ENCODE results near the gene KIRREL2. TPM values are rescaled to one million over a fixed set of nuclear protein-coding genes. Genes with fewer than 3 reads are reported as not detected.
"Not testable (repeated sequence)": the region's sequence is repeated elsewhere in the genome, so short reads cannot be mapped to it uniquely, and the experiment has no call there.

Gene KIRREL2
- total RNA-seq, 1 donor from 2014 or later = 1.7 TPM

GRCh38 chr19:35832054-35832453 is 24.7 kb upstream of the KIRREL2 start:
- peaks cover 10% of the 10 kb centered on the region for H3K27me3 Mint-ChIP-seq (ENCODE audit: insufficient read depth)
- intact Hi-C loops (cut with micrococcal nuclease) = no loop called here
- no peaks in the 10 kb centered on the region for H3K36me3 Mint-ChIP-seq (ENCODE audit: low read depth)
- no peak for DNase-seq (ENCODE audit: low spot score)
- no peak overlapping the region for H3K27ac Mint-ChIP-seq
- H3K4me3 Mint-ChIP-seq = no peak overlapping the region
- no peaks in the 10 kb centered on the region for H3K4me1 Mint-ChIP-seq (ENCODE audit: low read depth)
- H3K9me3 Mint-ChIP-seq = no peaks in the 10 kb centered on the region

GRCh38 chr19:35833972-35834371 is 22.7 kb upstream of the KIRREL2 start:
- Mint-ChIP-seq H3K27me3 (ENCODE audit: insufficient read depth) (peaks cover 8% of the 10 kb centered on the region), H3K9me3 (peaks cover 2% of the 10 kb centered on the region), H3K27ac (no peak overlapping the region), H3K36me3 (ENCODE audit: low read depth) (no peaks in the 10 kb centered on the region), H3K4me1 (ENCODE audit: low read depth) (no peaks in the 10 kb centered on the region), H3K4me3 (no peak overlapping the region)
- no peak for DNase-seq (ENCODE audit: low spot score)
- intact Hi-C loops (cut with micrococcal nuclease) = no loop called here

DNA sequence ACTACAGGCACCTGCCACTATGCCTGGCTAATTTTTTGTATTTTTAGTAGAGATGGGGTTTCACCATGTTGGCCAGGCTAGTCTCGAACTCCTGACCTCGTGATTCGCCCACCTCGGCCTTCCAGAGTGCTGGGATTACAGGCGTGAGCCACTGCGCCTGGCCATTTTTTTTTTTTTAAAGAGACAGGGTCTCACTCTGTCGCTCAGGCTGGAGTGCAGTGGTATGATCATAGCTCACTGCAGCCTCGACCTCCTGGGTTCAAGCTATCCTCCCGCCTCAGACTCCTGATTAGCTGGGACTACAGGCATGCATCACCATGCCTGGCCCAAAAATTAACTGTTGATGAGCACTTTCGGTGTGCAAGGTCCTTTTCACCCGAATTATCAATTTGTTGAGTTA is 20.6 kb upstream of the KIRREL2 start:
- DNase-seq (ENCODE audit: low spot score); H3K4me3 Mint-ChIP-seq; H3K4me1 Mint-ChIP-seq (ENCODE audit: low read depth); H3K9me3 Mint-ChIP-seq; H3K27me3 Mint-ChIP-seq (ENCODE audit: insufficient read depth); H3K36me3 Mint-ChIP-seq (ENCODE audit: low read depth); intact Hi-C loops (cut with micrococcal nuclease); H3K27ac Mint-ChIP-seq: not testable (repeated sequence)

DNA sequence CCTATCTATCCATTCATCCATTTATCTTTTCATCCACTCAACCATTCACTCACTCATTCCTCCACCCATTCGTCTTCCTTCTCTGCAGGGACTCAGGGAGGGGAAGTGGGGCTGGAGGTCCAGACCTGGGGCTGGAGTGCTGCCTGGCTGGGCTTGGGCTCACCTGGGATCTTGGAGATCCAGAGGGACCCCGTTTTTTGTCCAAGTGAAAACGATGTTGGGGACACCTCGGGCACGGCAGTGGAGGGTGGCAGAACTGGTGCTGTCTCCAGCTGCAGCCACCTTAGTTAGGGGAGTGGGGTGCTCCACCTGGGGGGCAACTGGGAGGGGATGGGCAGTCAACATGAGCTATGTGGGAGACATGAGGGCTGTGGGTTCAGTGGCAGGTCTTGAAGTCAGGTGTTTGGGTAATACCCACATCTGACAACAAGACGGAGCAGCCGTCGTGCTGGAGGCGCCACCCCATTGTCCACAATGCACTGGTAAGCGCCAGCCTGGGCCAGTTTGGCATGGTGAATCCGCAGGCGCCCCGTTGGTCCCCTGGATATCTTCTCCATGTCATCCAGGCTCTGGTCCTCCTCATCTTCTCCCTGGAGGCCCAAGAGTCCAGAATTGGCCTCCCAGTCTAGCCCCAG is 14.6 kb upstream of the KIRREL2 start:
- intact Hi-C loops (cut with micrococcal nuclease) = no loop called here
- Mint-ChIP-seq H3K36me3 (ENCODE audit: low read depth) (peaks cover 3% of the 10 kb centered on the region), H3K4me3 (no peak overlapping the region), H3K9me3 (peaks cover 5% of the 10 kb centered on the region), H3K27ac (no peak overlapping the region), H3K4me1 (ENCODE audit: low read depth) (peaks cover 12% of the 10 kb centered on the region), H3K27me3 (ENCODE audit: insufficient read depth) (peaks cover 36% of the 10 kb centered on the region)
- DNase-seq (ENCODE audit: low spot score) = no peak

GRCh38 chr19:35842666-35843272 is 13.9 kb upstream of the KIRREL2 start:
- intact Hi-C loops (cut with micrococcal nuclease) = no loop called here
- peaks cover 39% of the 10 kb centered on the region for H3K27me3 Mint-ChIP-seq (ENCODE audit: insufficient read depth)

GRCh38 chr19:35843676-35844481 is 12.8 kb upstream of the KIRREL2 start:
- DNase-seq (ENCODE audit: low spot score) = no peak
- H3K4me3 Mint-ChIP-seq = no peak overlapping the region

More at GRCh38 chr19:35842666-35843272, 13.9 kb upstream of the KIRREL2 start:
- peaks cover 3% of the 10 kb centered on the region for H3K36me3 Mint-ChIP-seq (ENCODE audit: low read depth)
- H3K9me3 Mint-ChIP-seq = peaks cover 5% of the 10 kb centered on the region
- H3K4me3 Mint-ChIP-seq = no peak overlapping the region
- no peak overlapping the region for H3K27ac Mint-ChIP-seq
- DNase-seq (ENCODE audit: low spot score) = no peak
- H3K4me1 Mint-ChIP-seq (ENCODE audit: low read depth) = peaks cover 12% of the 10 kb centered on the region

GRCh38 chr19:35844482-35845214 is 12.1 kb upstream of the KIRREL2 start:
- peaks cover 3% of the 10 kb centered on the region for H3K36me3 Mint-ChIP-seq (ENCODE audit: low read depth)
- intact Hi-C loops (cut with micrococcal nuclease) = no loop called here
- peak overlapping the region; percentile 38 for H3K4me3 Mint-ChIP-seq
- H3K9me3 Mint-ChIP-seq = no peaks in the 10 kb centered on the region
- peaks cover 42% of the 10 kb centered on the region for H3K27me3 Mint-ChIP-seq (ENCODE audit: insufficient read depth)
- H3K4me1 Mint-ChIP-seq (ENCODE audit: low read depth) = peaks cover 12% of the 10 kb centered on the region
- DNase-seq (ENCODE audit: low spot score) = no peak
- no peak overlapping the region for H3K27ac Mint-ChIP-seq

More at GRCh38 chr19:35843676-35844481, 12.8 kb upstream of the KIRREL2 start:
- peaks cover 3% of the 10 kb centered on the region for H3K9me3 Mint-ChIP-seq
- H3K27ac Mint-ChIP-seq = no peak overlapping the region
- peaks cover 39% of the 10 kb centered on the region for H3K27me3 Mint-ChIP-seq (ENCODE audit: insufficient read depth)
- peaks cover 3% of the 10 kb centered on the region for H3K36me3 Mint-ChIP-seq (ENCODE audit: low read depth)
- intact Hi-C loops (cut with micrococcal nuclease) = no loop called here
- peaks cover 12% of the 10 kb centered on the region for H3K4me1 Mint-ChIP-seq (ENCODE audit: low read depth)

GRCh38 chr19:35845215-35846037 is 11.3 kb upstream of the KIRREL2 start:
- Mint-ChIP-seq H3K36me3 (ENCODE audit: low read depth) (peaks cover 3% of the 10 kb centered on the region), H3K27me3 (ENCODE audit: insufficient read depth) (peaks cover 46% of the 10 kb centered on the region), H3K4me1 (ENCODE audit: low read depth) (peaks cover 12% of the 10 kb centered on the region), H3K27ac (no peak overlapping the region), H3K9me3 (no peaks in the 10 kb centered on the region), H3K4me3 (peak overlapping the region; percentile 38)
- intact Hi-C loops (cut with micrococcal nuclease) = no loop called here
- no peak for DNase-seq (ENCODE audit: low spot score)

- intact Hi-C loops (cut with micrococcal nuclease) = no loop called here
- Mint-ChIP-seq H3K27me3 (ENCODE audit: insufficient read depth) (peaks cover 50% of the 10 kb centered on the region), H3K27ac (no peak overlapping the region), H3K4me1 (ENCODE audit: low read depth) (peaks cover 12% of the 10 kb centered on the region), H3K36me3 (ENCODE audit: low read depth) (peaks cover 3% of the 10 kb centered on the region), H3K9me3 (no peaks in the 10 kb centered on the region), H3K4me3 (peak overlapping the region; percentile 35)
- no peak for DNase-seq (ENCODE audit: low spot score)
These were observed 10.6 kb upstream of the KIRREL2 start for GRCh38 chr19:35846038-35846668.

DNA sequence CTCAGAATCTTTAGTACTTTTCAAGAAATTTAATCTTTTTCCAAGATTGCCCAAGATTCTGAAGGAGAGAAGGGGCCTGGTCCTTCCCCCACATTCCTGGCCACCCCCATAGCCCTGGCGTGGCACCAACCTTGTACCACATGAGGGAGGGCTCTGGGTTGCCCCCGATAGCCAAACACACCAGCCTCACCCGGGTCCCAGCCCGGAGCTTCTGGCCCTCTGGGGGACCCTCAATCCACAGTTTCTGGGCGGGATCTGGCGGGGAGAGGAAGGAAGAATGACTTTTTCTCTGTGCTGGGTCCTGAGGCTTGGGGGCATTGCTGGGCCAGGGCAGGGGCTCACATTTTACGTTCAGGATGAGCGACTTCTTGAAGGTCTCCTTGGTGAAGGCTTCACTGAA is 8.8 kb upstream of the KIRREL2 start:
- Mint-ChIP-seq H3K9me3 (no peaks in the 10 kb centered on the region), H3K27me3 (ENCODE audit: insufficient read depth) (peaks cover 49% of the 10 kb centered on the region), H3K4me3 (no peak overlapping the region), H3K27ac (no peak overlapping the region), H3K4me1 (ENCODE audit: low read depth) (peaks cover 14% of the 10 kb centered on the region), H3K36me3 (ENCODE audit: low read depth) (peaks cover 3% of the 10 kb centered on the region)
- no peak for DNase-seq (ENCODE audit: low spot score)
- intact Hi-C loops (cut with micrococcal nuclease) = no loop called here

DNA sequence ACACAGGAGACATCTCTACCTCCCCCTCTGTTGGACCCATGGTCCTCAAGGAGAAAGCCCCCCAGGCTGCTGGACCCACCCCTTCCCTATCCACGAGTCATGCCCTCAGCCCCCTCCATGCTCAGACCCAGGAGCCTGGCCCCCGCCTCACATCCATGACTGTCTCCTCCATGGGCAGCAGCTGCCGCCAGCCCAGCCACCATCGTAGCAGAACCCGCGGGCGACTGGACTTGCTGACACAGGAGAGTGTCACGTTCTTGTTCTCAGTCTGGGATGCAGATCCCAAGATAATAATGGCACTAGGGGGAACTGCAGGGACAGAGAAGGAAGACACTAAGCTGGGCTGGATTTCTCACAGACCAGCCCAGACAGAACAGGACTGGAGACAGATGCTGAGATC is 8.2 kb upstream of the KIRREL2 start:
- no peak for DNase-seq (ENCODE audit: low spot score)
- H3K27me3 Mint-ChIP-seq (ENCODE audit: insufficient read depth) = peaks cover 46% of the 10 kb centered on the region
- H3K9me3 Mint-ChIP-seq = no peaks in the 10 kb centered on the region

More for the DNA sequence above, 8.2 kb upstream of the KIRREL2 start:
- intact Hi-C loops (cut with micrococcal nuclease) = no loop called here
- Mint-ChIP-seq H3K27ac (no peak overlapping the region), H3K4me3 (no peak overlapping the region), H3K4me1 (ENCODE audit: low read depth) (peaks cover 20% of the 10 kb centered on the region), H3K36me3 (ENCODE audit: low read depth) (peaks cover 3% of the 10 kb centered on the region)
